GM21528 (cell line): Measurements from ENCODE around the gene NRXN2.

Source experiments
- ATAC-seq: cut with Tn5 transposase; IDR thresholded peaks from one replicate; pipeline ENCODE4 v1.9.1; 2021; ENCODE audit warnings: mild to moderate bottlenecking, moderate library complexity; ENCODE audit not compliant: unreplicated experiment, low FRiP score

The NRXN2 gene

DNA sequence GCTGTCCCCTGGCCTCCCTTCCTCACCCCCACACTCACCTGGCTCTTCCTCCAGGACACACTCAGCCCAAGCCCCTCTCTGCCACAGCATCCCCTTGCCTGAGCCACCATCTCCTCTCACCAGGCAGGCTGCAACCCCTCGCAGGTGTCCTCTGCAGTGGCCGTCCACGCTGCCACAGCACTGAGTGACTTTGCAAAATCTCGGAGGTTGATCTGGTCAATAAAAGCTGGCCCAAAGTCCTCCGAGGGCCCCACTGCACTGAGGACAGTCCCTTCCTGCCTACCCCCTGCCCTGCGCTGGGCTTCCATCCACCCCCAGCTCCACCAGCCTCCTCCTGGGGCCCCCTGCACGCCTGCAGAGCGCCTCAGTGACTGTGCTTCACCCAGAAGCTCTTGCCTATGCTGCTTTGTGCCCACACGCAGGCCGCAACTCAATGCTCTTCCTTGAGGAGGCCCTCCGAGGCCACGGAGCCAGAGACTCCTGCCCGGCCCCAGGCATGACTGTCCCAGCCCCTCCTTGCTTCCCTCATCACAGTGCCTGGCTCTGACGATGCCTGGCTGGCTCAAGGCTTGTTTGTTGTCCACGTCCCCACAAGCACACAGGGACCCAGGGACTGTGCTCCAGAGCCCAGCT is 162.7 kb downstream of the NRXN2 start:
- no peak for ATAC-seq

DNA sequence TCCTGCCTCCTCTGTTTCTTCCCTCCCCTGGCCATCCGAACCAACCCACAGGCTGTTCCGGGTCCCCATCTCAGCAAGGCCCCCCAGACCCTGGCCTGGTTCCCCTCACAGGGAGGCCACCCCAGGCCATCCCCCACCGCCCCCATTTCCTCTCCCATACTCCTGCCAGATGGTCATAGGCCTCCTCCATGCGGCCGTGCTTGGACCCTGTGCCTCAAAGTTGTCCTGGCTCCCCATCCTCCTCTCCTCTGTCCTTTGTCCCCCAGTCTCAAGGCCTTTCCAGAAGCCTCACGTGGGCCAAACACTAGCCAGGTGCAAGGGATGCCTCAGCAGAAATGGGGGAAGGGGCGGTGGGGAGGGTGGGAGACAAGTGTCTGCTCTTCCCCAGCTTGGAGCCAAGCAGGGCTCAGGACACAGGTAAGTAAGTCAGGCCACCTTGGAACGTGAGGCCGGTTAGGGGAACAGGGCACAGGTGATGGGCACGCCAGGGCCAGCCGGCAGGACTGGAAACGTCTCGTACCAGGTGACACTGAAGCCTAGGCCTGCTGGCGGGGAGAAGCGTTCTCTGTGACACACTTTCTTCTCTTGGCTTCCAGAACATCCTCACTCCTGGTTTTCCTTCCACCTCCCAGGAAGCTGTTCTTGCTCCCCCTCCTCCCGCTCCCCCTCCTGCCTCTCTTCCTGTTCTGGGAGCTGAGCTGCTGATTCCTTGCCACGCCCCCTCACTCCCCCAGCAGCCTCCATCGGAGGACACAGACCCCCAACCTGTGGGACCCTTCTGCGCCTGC is 163.5 kb downstream of the NRXN2 start:
- ATAC-seq = no peak

DNA sequence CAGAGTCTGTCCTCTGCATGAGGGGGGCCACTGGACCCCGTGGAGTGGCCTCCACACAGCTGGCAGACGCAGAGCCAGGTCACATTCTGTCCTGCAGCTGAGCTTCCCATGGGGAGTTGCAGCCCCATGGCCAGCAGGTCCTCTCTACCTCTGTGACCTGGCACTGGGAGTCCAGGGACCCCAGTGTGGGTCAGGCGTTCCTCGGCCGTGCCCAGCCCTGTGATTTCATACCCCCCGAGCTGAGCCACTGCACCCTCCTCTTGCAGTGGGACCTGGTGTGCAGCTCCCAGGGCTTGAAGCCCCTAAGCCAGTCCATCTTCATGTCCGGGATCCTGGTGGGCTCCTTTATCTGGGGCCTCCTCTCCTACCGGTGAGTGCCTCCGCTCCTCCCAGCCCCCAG is 164.1 kb downstream of the NRXN2 start:
- ATAC-seq = no peak

DNA sequence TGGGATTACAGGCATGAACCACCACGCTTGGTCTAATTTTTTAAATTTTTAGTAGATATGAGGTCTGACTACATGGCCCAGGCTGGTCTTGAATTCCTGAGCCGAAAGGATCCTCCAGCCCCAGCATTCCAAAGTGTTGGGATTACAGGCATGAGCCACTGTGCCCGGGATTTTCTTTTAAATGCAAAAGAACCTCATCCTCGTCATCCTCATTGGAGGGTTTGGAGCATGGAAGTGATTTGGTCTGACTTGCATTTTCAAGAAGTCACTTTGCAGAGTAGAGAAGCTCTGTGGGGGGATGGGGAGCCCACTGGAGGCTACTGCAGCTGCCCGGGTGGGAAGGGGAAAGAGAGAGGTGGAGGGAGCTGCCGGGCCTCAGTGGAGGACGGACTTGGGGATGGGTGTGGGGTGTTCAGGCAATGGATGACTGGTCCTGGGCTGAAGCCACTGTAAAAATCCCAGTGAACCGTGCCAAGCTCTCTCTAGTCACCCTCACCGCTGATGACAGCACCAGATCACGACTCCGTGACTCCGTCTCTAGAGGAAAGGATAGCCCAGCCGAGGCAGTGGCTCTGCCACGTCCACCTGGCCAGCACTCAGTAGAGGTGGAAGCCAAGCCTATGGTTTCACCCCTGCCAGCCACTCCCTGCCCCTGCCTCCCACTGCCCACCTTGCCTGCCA is 164.8 kb downstream of the NRXN2 start:
- no peak for ATAC-seq

DNA sequence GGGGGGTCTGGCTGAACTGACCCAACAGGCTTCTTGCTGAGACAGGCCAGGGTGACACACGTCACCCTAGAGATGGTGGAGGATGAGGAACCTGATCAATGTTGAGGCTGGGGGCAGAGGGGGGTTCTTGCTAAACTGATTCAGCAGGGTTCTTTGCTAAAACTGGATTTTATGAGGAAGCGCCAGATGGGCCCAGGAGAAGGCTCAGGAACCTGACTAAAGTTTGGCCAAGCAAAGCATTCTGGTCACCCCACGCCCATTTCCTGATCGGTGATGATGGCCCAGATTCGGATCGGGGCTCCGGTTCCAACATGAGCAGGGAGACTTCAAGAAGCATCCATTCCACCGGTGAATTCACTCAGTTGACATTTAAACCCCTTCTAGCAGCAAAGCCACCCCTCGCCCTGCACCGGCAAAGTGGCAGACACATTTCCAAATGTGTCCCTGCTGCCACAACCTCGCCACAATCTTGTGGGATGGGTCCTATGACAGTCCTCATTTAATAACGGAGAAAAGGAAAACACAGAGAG is 166.2 kb downstream of the NRXN2 start:
- ATAC-seq = no peak
